ENCODE data around the gene SLC39A7.

Gene SLC39A7

DNA sequence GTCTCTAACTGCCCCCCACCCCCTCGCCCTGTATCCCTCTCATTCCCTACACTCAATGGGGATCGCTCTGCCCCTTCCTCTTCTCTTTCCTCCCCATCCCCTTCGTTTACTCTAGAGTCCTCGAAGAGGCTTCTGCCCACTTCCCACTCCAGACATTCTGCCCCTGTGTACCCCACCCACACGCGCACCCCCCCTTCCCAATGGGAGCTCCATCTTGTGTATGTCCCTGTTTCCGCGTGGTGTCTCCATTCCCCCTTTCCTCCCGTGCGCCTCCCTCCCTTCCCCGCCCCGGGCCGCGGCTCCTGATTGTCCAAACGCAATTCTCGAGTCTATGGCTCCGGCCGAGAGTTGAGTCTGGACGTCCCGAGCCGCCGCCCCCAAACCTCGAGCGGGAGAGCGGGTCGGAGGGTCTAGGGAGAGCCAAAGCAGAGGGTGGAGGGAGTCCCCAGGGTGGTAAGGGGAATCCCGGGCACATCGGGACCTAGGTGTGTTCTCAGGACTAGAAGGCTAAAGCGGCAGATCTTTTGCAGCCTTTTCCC is 7.0 kb downstream of the SLC39A7 start:
- peaks cover 10% of the 10 kb centered on the region for H3K79me2 ChIP-seq
- H3K36me3 ChIP-seq (ENCODE audit: control insufficient read depth, insufficient read depth, low read length): no peaks in the 10 kb centered on the region
- H2AFZ ChIP-seq: peak overlapping the region; percentile 91
- H3K9ac ChIP-seq: peak overlapping the region; percentile 33
- H3K27ac ChIP-seq: peak overlapping the region; percentile 83
- peak overlapping the region; percentile 87 for H3K4me3 ChIP-seq (ENCODE audit: low read depth, low read length)
- H3K4me2 ChIP-seq (ENCODE audit: low read length): peak overlapping the region; percentile 87
- no peaks in the 10 kb centered on the region for H3K9me3 ChIP-seq (ENCODE audit: control insufficient read depth, low read length)
- no peaks in the 10 kb centered on the region for H3K27me3 ChIP-seq (ENCODE audit: control insufficient read depth, insufficient read depth, low read length)
- TF ChIP-seq, protein P1, sequence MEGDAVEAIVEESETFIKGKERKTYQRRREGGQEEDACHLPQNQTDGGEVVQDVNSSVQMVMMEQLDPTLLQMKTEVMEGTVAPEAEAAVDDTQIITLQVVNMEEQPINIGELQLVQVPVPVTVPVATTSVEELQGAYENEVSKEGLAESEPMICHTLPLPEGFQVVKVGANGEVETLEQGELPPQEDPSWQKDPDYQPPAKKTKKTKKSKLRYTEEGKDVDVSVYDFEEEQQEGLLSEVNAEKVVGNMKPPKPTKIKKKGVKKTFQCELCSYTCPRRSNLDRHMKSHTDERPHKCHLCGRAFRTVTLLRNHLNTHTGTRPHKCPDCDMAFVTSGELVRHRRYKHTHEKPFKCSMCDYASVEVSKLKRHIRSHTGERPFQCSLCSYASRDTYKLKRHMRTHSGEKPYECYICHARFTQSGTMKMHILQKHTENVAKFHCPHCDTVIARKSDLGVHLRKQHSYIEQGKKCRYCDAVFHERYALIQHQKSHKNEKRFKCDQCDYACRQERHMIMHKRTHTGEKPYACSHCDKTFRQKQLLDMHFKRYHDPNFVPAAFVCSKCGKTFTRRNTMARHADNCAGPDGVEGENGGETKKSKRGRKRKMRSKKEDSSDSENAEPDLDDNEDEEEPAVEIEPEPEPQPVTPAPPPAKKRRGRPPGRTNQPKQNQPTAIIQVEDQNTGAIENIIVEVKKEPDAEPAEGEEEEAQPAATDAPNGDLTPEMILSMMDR (IDR thresholded peaks at IDR 0.05): no peak
- H3K4me1 ChIP-seq: peaks cover 14% of the 10 kb centered on the region

- Histone ChIP-seq H3K36me3 (ENCODE audit: control insufficient read depth, insufficient read depth, low read length) (no peaks in the 10 kb centered on the region), H3K4me2 (ENCODE audit: low read length) (peak within 1 kb of the TSS; percentile 87), H3K9ac (peak within 1 kb of the TSS; percentile 33), H3K79me2 (peaks cover 3% of the 10 kb centered on the region), H3K4me1 (peaks cover 17% of the 10 kb centered on the region), H3K9me3 (ENCODE audit: control insufficient read depth, low read length) (no peaks in the 10 kb centered on the region), H2AFZ (peak within 1 kb of the TSS; percentile 91), H3K4me3 (ENCODE audit: low read depth, low read length) (peak within 1 kb of the TSS; percentile 87), H3K27ac (peak within 1 kb of the TSS; percentile 83), H3K27me3 (ENCODE audit: control insufficient read depth, insufficient read depth, low read length) (no peaks in the 10 kb centered on the region)
- TF ChIP-seq, protein P1 (IDR thresholded peaks at IDR 0.05): no peak
Measured at GRCh38 chr6:33208091-33208967, 7.7 kb downstream of the SLC39A7 start, which contains the start of gene RING1. RING1 (plus strand) TSS chr6:33208500; CDS start chr6:33208823, 323 bp downstream.

- no peaks in the 10 kb centered on the region for H3K36me3 ChIP-seq (ENCODE audit: control insufficient read depth, insufficient read depth, low read length)
- no peaks in the 10 kb centered on the region for H3K9me3 ChIP-seq (ENCODE audit: control insufficient read depth, low read length)
- no peak overlapping the region for H3K9ac ChIP-seq
- no peak overlapping the region for H2AFZ ChIP-seq
- no peak overlapping the region for H3K4me2 ChIP-seq (ENCODE audit: low read length)
- no peaks in the 10 kb centered on the region for H3K79me2 ChIP-seq
- TF ChIP-seq, protein P1 (IDR thresholded peaks at IDR 0.05): no peak
- H3K4me3 ChIP-seq (ENCODE audit: low read depth, low read length): no peak overlapping the region
- no peaks in the 10 kb centered on the region for H3K27me3 ChIP-seq (ENCODE audit: control insufficient read depth, insufficient read depth, low read length)
- H3K4me1 ChIP-seq: peaks cover 19% of the 10 kb centered on the region
- no peak overlapping the region for H3K27ac ChIP-seq
Measured at GRCh38 chr6:33209856-33210255, 9.2 kb downstream of the SLC39A7 start.

- no peaks in the 10 kb centered on the region for H3K9me3 ChIP-seq (ENCODE audit: control insufficient read depth, low read length)
- no peak overlapping the region for H3K4me3 ChIP-seq (ENCODE audit: low read depth, low read length)
- H3K4me2 ChIP-seq (ENCODE audit: low read length): no peak overlapping the region
- H3K27ac ChIP-seq: no peak overlapping the region
- TF ChIP-seq, protein P1 (IDR thresholded peaks at IDR 0.05): no peak
- H3K27me3 ChIP-seq (ENCODE audit: control insufficient read depth, insufficient read depth, low read length): no peaks in the 10 kb centered on the region
- no peaks in the 10 kb centered on the region for H3K79me2 ChIP-seq
- no peak overlapping the region for H2AFZ ChIP-seq
- H3K4me1 ChIP-seq: peaks cover 10% of the 10 kb centered on the region
- no peak overlapping the region for H3K9ac ChIP-seq
- no peaks in the 10 kb centered on the region for H3K36me3 ChIP-seq (ENCODE audit: control insufficient read depth, insufficient read depth, low read length)
Measured at GRCh38 chr6:33211136-33211535, 10.5 kb downstream of the SLC39A7 start.

Measured in parathyroid adenoma (tissue), 2 donors.